ENCODE results near the gene GREM1.

GREM1 gene

GRCh38 chr15:32723171-32723948 lies 5.6 kb downstream of the GREM1 start:
- FAIRE-seq (peak; percentile 89), DNase-seq (ENCODE audit: extremely low spot score, insufficient read length, low read depth) (peak; percentile 20)

- FAIRE-seq (no peak), DNase-seq (ENCODE audit: extremely low spot score, insufficient read length, low read depth) (no peak)
Measured at GRCh38 chr15:32729700-32730395, 12.0 kb downstream of the GREM1 start.

GRCh38 chr15:32730677-32731654 lies 13.2 kb downstream of the GREM1 start:
- no peak for FAIRE-seq
- DNase-seq (ENCODE audit: extremely low spot score, insufficient read length, low read depth) = no peak

- DNase-seq (ENCODE audit: extremely low spot score, insufficient read length, low read depth) (no peak), FAIRE-seq (no peak)
Measured at GRCh38 chr15:32732574-32733157, 14.9 kb downstream of the GREM1 start.

- no peak for DNase-seq (ENCODE audit: extremely low spot score, insufficient read length, low read depth)
Measured at GRCh38 chr15:32733281-32733680, 15.5 kb downstream of the GREM1 start.

GRCh38 chr15:32735989-32736700 lies 18.3 kb downstream of the GREM1 start:
- FAIRE-seq (no peak), DNase-seq (ENCODE audit: extremely low spot score, insufficient read length, low read depth) (no peak)

More at GRCh38 chr15:32733281-32733680, 15.5 kb downstream of the GREM1 start:
- FAIRE-seq = no peak

- FAIRE-seq (no peak), DNase-seq (ENCODE audit: extremely low spot score, insufficient read length, low read depth) (no peak)
Measured at GRCh38 chr15:32736701-32737061, 18.9 kb downstream of the GREM1 start.

- no peak for FAIRE-seq
- no peak for DNase-seq (ENCODE audit: extremely low spot score, insufficient read length, low read depth)
Measured at GRCh38 chr15:32737304-32737703, 19.5 kb downstream of the GREM1 start.

GRCh38 chr15:32738666-32739065 lies 20.9 kb downstream of the GREM1 start:
- FAIRE-seq (no peak), DNase-seq (ENCODE audit: extremely low spot score, insufficient read length, low read depth) (no peak)

GRCh38 chr15:32739522-32740063 lies 21.8 kb downstream of the GREM1 start:
- DNase-seq (ENCODE audit: extremely low spot score, insufficient read length, low read depth) = no peak
- no peak for FAIRE-seq

GRCh38 chr15:32743411-32744140 lies 25.8 kb downstream of the GREM1 start:
- DNase-seq (ENCODE audit: extremely low spot score, insufficient read length, low read depth) = no peak
- no peak for FAIRE-seq

GRCh38 chr15:32746116-32746857 lies 28.5 kb downstream of the GREM1 start:
- FAIRE-seq (no peak), DNase-seq (ENCODE audit: extremely low spot score, insufficient read length, low read depth) (no peak)

- no peak for FAIRE-seq
- DNase-seq (ENCODE audit: extremely low spot score, insufficient read length, low read depth) = no peak
Measured at GRCh38 chr15:32747921-32748342, 30.1 kb downstream of the GREM1 start.

- FAIRE-seq = no peak
- no peak for DNase-seq (ENCODE audit: extremely low spot score, insufficient read length, low read depth)
Measured at GRCh38 chr15:32750979-32751378, 33.2 kb downstream of the GREM1 start.

GRCh38 chr15:32757426-32757825 lies 39.6 kb downstream of the GREM1 start:
- FAIRE-seq = no peak
- DNase-seq (ENCODE audit: extremely low spot score, insufficient read length, low read depth) = no peak

- no peak for FAIRE-seq
- DNase-seq (ENCODE audit: extremely low spot score, insufficient read length, low read depth) = no peak
Measured at GRCh38 chr15:32763295-32763694, 45.5 kb downstream of the GREM1 start.

GRCh38 chr15:32765236-32765635 lies 47.4 kb downstream of the GREM1 start:
- no peak for FAIRE-seq
- no peak for DNase-seq (ENCODE audit: extremely low spot score, insufficient read length, low read depth)

GRCh38 chr15:32766101-32766500 lies 48.3 kb downstream of the GREM1 start:
- DNase-seq (ENCODE audit: extremely low spot score, insufficient read length, low read depth) (no peak), FAIRE-seq (no peak)

All from GM18507 (cell line).